ENCODE data around the gene CLEC1A. TPM values are rescaled to one million over a fixed set of nuclear protein-coding genes. Genes with fewer than 3 reads are reported as not detected.

CLEC1A gene
- total RNA-seq, 2 experiments from 2014 or later: not detected

- Mint-ChIP-seq H3K27me3 (peaks cover 11% of the 10 kb centered on the region), H3K4me3 (no peak overlapping the region), H3K36me3 (no peaks in the 10 kb centered on the region), H3K27ac (no peak overlapping the region), H3K4me1 (ENCODE audit: low read depth) (no peaks in the 10 kb centered on the region), H3K9me3 (no peaks in the 10 kb centered on the region)
- no peak for DNase-seq
- POLR2A ChIA-PET: no interaction called here
- CTCF ChIA-PET: interaction anchor here (1.8 kb wide), 1 partner anchor 11 kb away, joined by 4 read pairs; no protein-coding TSS in a partner anchor
- intact Hi-C loops (cut with micrococcal nuclease): loop anchor here (2.0 kb wide), 1 partner anchor 26 kb away; no protein-coding TSS in a partner anchor
Measured at GRCh38 chr12:10069099-10069498, 29.7 kb downstream of the CLEC1A start.

- no peaks in the 10 kb centered on the region for H3K4me1 Mint-ChIP-seq (ENCODE audit: low read depth)
- ChIA-PET CTCF (interaction anchor here (1.8 kb wide), 1 partner anchor 11 kb away, joined by 4 read pairs; no protein-coding TSS in a partner anchor), POLR2A (no interaction called here)
- no peaks in the 10 kb centered on the region for H3K36me3 Mint-ChIP-seq
- no peak overlapping the region for H3K27ac Mint-ChIP-seq
- no peak overlapping the region for H3K4me3 Mint-ChIP-seq
- H3K27me3 Mint-ChIP-seq: peaks cover 11% of the 10 kb centered on the region
- no peaks in the 10 kb centered on the region for H3K9me3 Mint-ChIP-seq
- intact Hi-C loops (cut with micrococcal nuclease): loop anchor here (2.0 kb wide), 1 partner anchor 26 kb away; no protein-coding TSS in a partner anchor
- DNase-seq: no peak
Measured at GRCh38 chr12:10068644-10069043, 30.1 kb downstream of the CLEC1A start.

GRCh38 chr12:10067942-10068341 is 30.8 kb downstream of the CLEC1A start:
- Mint-ChIP-seq H3K27me3 (peaks cover 9% of the 10 kb centered on the region), H3K4me1 (ENCODE audit: low read depth) (no peaks in the 10 kb centered on the region), H3K9me3 (no peaks in the 10 kb centered on the region), H3K4me3 (no peak overlapping the region), H3K27ac (no peak overlapping the region), H3K36me3 (no peaks in the 10 kb centered on the region)
- DNase-seq: no peak
- CTCF ChIA-PET: interaction anchor here (1.8 kb wide), 1 partner anchor 10 kb away, joined by 4 read pairs; no protein-coding TSS in a partner anchor
- POLR2A ChIA-PET: no interaction called here
- intact Hi-C loops (cut with micrococcal nuclease): loop anchor here (2.0 kb wide), 1 partner anchor 27 kb away; no protein-coding TSS in a partner anchor

GRCh38 chr12:10067264-10067663 is 31.5 kb downstream of the CLEC1A start:
- no peak for DNase-seq
- ChIA-PET POLR2A (no interaction called here), CTCF (interaction anchor here (1.8 kb wide), 1 partner anchor 9 kb away, joined by 4 read pairs; no protein-coding TSS in a partner anchor)
- H3K27ac Mint-ChIP-seq: no peak overlapping the region
- intact Hi-C loops (cut with micrococcal nuclease): no loop called here
- no peak overlapping the region for H3K4me3 Mint-ChIP-seq
- H3K27me3 Mint-ChIP-seq: peaks cover 9% of the 10 kb centered on the region
- no peaks in the 10 kb centered on the region for H3K36me3 Mint-ChIP-seq
- no peaks in the 10 kb centered on the region for H3K9me3 Mint-ChIP-seq
- H3K4me1 Mint-ChIP-seq (ENCODE audit: low read depth): no peaks in the 10 kb centered on the region

GRCh38 chr12:10065241-10065640 is 33.5 kb downstream of the CLEC1A start:
- ChIA-PET CTCF (interaction anchor here (0.6 to 0.7 kb wide), 2 partner anchors 11 to 156 kb away, joined by 3 read pairs; no protein-coding TSS in a partner anchor), POLR2A (no interaction called here)
- Mint-ChIP-seq H3K36me3 (no peaks in the 10 kb centered on the region), H3K27ac (no peak overlapping the region), H3K27me3 (peaks cover 4% of the 10 kb centered on the region), H3K9me3 (no peaks in the 10 kb centered on the region), H3K4me3 (no peak overlapping the region), H3K4me1 (ENCODE audit: low read depth) (no peaks in the 10 kb centered on the region)
- DNase-seq: no peak
- intact Hi-C loops (cut with micrococcal nuclease): no loop called here

- CTCF ChIA-PET: interaction anchor here (0.7 to 1.5 kb wide), 2 partner anchors 10 to 242 kb away, joined by 3 to 4 read pairs; no protein-coding TSS in a partner anchor
- Mint-ChIP-seq H3K4me1 (ENCODE audit: low read depth) (no peaks in the 10 kb centered on the region), H3K9me3 (no peaks in the 10 kb centered on the region)
Measured at GRCh38 chr12:10058387-10058786, 40.4 kb downstream of the CLEC1A start.

GRCh38 chr12:10052193-10052913 is 46.4 kb downstream of the CLEC1A start:
- H3K9me3 Mint-ChIP-seq: no peaks in the 10 kb centered on the region
- POLR2A ChIA-PET: no interaction called here

More at GRCh38 chr12:10058387-10058786, 40.4 kb downstream of the CLEC1A start:
- POLR2A ChIA-PET: no interaction called here
- Mint-ChIP-seq H3K27ac (no peak overlapping the region), H3K4me3 (no peak overlapping the region), H3K27me3 (peaks cover 9% of the 10 kb centered on the region), H3K36me3 (no peaks in the 10 kb centered on the region)
- intact Hi-C loops (cut with micrococcal nuclease): no loop called here
- DNase-seq: no peak

GRCh38 chr12:10048526-10048925 is 50.3 kb downstream of the CLEC1A start:
- no peak for DNase-seq
- intact Hi-C loops (cut with micrococcal nuclease): no loop called here
- CTCF ChIA-PET: no interaction called here
- Mint-ChIP-seq H3K27ac (no peak overlapping the region), H3K9me3 (no peaks in the 10 kb centered on the region), H3K36me3 (no peaks in the 10 kb centered on the region), H3K27me3 (peaks cover 16% of the 10 kb centered on the region), H3K4me1 (ENCODE audit: low read depth) (peaks cover 5% of the 10 kb centered on the region), H3K4me3 (no peak overlapping the region)
- POLR2A ChIA-PET: no interaction called here

More at GRCh38 chr12:10052193-10052913, 46.4 kb downstream of the CLEC1A start:
- Mint-ChIP-seq H3K27ac (no peak overlapping the region), H3K36me3 (no peaks in the 10 kb centered on the region), H3K27me3 (peaks cover 16% of the 10 kb centered on the region), H3K4me1 (ENCODE audit: low read depth) (peaks cover 5% of the 10 kb centered on the region), H3K4me3 (no peak overlapping the region)
- intact Hi-C loops (cut with micrococcal nuclease): no loop called here
- CTCF ChIA-PET: no interaction called here
- no peak for DNase-seq

GRCh38 chr12:10042167-10042566 is 56.6 kb downstream of the CLEC1A start:
- Mint-ChIP-seq H3K27ac (no peak overlapping the region), H3K36me3 (no peaks in the 10 kb centered on the region), H3K9me3 (no peaks in the 10 kb centered on the region), H3K27me3 (peaks cover 13% of the 10 kb centered on the region), H3K4me1 (ENCODE audit: low read depth) (no peaks in the 10 kb centered on the region), H3K4me3 (no peak overlapping the region)
- CTCF ChIA-PET: interaction anchor here (0.6 kb wide), 1 partner anchor 98 kb away, joined by 3 read pairs; no protein-coding TSS in a partner anchor
- intact Hi-C loops (cut with micrococcal nuclease): no loop called here
- DNase-seq: no peak
- POLR2A ChIA-PET: no interaction called here

- POLR2A ChIA-PET: interaction anchor here (0.6 kb wide), 1 partner anchor 103 kb away, joined by 3 read pairs; no protein-coding TSS in a partner anchor
- CTCF ChIA-PET: interaction anchor here (0.6 to 2.5 kb wide), 4 partner anchors 11 to 157 kb away, joined by 3 to 24 read pairs (median 3); partner anchors contain the start of gene CLEC7A
- no peak for DNase-seq
Measured at GRCh38 chr12:10033783-10034545, 64.8 kb downstream of the CLEC1A start.

GRCh38 chr12:10031771-10032175 is 67.0 kb downstream of the CLEC1A start:
- Mint-ChIP-seq H3K27ac (no peak overlapping the region), H3K9me3 (no peaks in the 10 kb centered on the region), H3K4me3 (no peak overlapping the region), H3K4me1 (ENCODE audit: low read depth) (no peaks in the 10 kb centered on the region), H3K27me3 (no peaks in the 10 kb centered on the region), H3K36me3 (no peaks in the 10 kb centered on the region)
- ChIA-PET POLR2A (no interaction called here), CTCF (interaction anchor here (1.1 kb wide), 1 partner anchor 108 kb away, joined by 4 read pairs; no protein-coding TSS in a partner anchor)
- no peak for DNase-seq
- intact Hi-C loops (cut with micrococcal nuclease): no loop called here

More at GRCh38 chr12:10033783-10034545, 64.8 kb downstream of the CLEC1A start:
- Mint-ChIP-seq H3K4me1 (ENCODE audit: low read depth) (no peaks in the 10 kb centered on the region), H3K27me3 (no peaks in the 10 kb centered on the region), H3K27ac (no peak overlapping the region), H3K36me3 (no peaks in the 10 kb centered on the region), H3K4me3 (no peak overlapping the region), H3K9me3 (no peaks in the 10 kb centered on the region)
- intact Hi-C loops (cut with micrococcal nuclease): loop anchor here (1.0 kb wide), 1 partner anchor 105 kb away; no protein-coding TSS in a partner anchor

- H3K9me3 Mint-ChIP-seq: no peaks in the 10 kb centered on the region
- no peaks in the 10 kb centered on the region for H3K27me3 Mint-ChIP-seq
- H3K4me1 Mint-ChIP-seq (ENCODE audit: low read depth): no peaks in the 10 kb centered on the region
- no peak overlapping the region for H3K27ac Mint-ChIP-seq
- CTCF ChIA-PET: no interaction called here
- DNase-seq: no peak
- no peak overlapping the region for H3K4me3 Mint-ChIP-seq
- intact Hi-C loops (cut with micrococcal nuclease): no loop called here
- POLR2A ChIA-PET: no interaction called here
- H3K36me3 Mint-ChIP-seq: no peaks in the 10 kb centered on the region
Measured at GRCh38 chr12:10031321-10031720, 67.5 kb downstream of the CLEC1A start.

Measured in activated CD4-positive, alpha-beta memory T cell treated with anti-CD3 and anti-CD28 coated beads for 36 hours (primary cell).